ENCODE measurements around the gene ACKR2.

Gene ACKR2

GRCh38 chr3:42906848-42907183, 97.6 kb downstream of the ACKR2 start:
- H3K4me1 ChIP-seq = 0 out of 2 replicates have a peak, but pooled peaks cover 1% of the 10 kb centered on the region
- H3K4me3 ChIP-seq (ENCODE audit: low read depth, low read length) = no peak overlapping the region
- no peak for TF ChIP-seq CTCF (IDR thresholded peaks at IDR 0.05; ENCODE audit: low read depth, low read length)
- H3K27me3 ChIP-seq = no peaks in the 10 kb centered on the region
- no peaks in the 10 kb centered on the region for H3K9me3 ChIP-seq
- DNase-seq = no peak
- H3K36me3 ChIP-seq = no peaks in the 10 kb centered on the region

GRCh38 chr3:42908675-42909074, 99.4 kb downstream of the ACKR2 start:
- no peak for DNase-seq
- TF ChIP-seq CTCF (IDR thresholded peaks at IDR 0.05; ENCODE audit: low read depth, low read length) = no peak
- Histone ChIP-seq H3K9me3 (no peaks in the 10 kb centered on the region), H3K27me3 (no peaks in the 10 kb centered on the region), H3K4me3 (ENCODE audit: low read depth, low read length) (no peak overlapping the region), H3K36me3 (no peaks in the 10 kb centered on the region), H3K4me1 (no peaks in the 10 kb centered on the region)

GRCh38 chr3:42911551-42911950, 102.3 kb downstream of the ACKR2 start:
- Histone ChIP-seq H3K36me3 (no peaks in the 10 kb centered on the region), H3K4me3 (ENCODE audit: low read depth, low read length) (no peak overlapping the region), H3K9me3 (no peaks in the 10 kb centered on the region), H3K27me3 (no peaks in the 10 kb centered on the region), H3K4me1 (no peaks in the 10 kb centered on the region)
- no peak for DNase-seq
- no peak for TF ChIP-seq CTCF (IDR thresholded peaks at IDR 0.05; ENCODE audit: low read depth, low read length)

GRCh38 chr3:42914771-42915515, 105.7 kb downstream of the ACKR2 start:
- DNase-seq = no peak
- Histone ChIP-seq H3K27me3 (no peaks in the 10 kb centered on the region), H3K36me3 (no peaks in the 10 kb centered on the region), H3K4me3 (ENCODE audit: low read depth, low read length) (no peak overlapping the region), H3K4me1 (no peaks in the 10 kb centered on the region), H3K9me3 (no peaks in the 10 kb centered on the region)
- no peak for TF ChIP-seq CTCF (IDR thresholded peaks at IDR 0.05; ENCODE audit: low read depth, low read length)

All from BE2C (cell line).